Activated CD8-positive, alpha-beta memory T cell treated with anti-CD3 and anti-CD28 coated beads, Interleukin-2, amount 50 U/mL, for 24 hours (primary cell): ENCODE results near the gene CLEC3B.
"Not testable (repeated sequence)": the region's sequence is repeated elsewhere in the genome, so short reads cannot be mapped to it uniquely, and the experiment has no call there.

Experiments used
- DNase-seq: peaks from one replicate; pipeline ENCODE4 v3.0.0-alpha.2; 2020; ENCODE audit errors: extremely low read depth

The CLEC3B gene, protein sequence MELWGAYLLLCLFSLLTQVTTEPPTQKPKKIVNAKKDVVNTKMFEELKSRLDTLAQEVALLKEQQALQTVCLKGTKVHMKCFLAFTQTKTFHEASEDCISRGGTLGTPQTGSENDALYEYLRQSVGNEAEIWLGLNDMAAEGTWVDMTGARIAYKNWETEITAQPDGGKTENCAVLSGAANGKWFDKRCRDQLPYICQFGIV

DNA sequence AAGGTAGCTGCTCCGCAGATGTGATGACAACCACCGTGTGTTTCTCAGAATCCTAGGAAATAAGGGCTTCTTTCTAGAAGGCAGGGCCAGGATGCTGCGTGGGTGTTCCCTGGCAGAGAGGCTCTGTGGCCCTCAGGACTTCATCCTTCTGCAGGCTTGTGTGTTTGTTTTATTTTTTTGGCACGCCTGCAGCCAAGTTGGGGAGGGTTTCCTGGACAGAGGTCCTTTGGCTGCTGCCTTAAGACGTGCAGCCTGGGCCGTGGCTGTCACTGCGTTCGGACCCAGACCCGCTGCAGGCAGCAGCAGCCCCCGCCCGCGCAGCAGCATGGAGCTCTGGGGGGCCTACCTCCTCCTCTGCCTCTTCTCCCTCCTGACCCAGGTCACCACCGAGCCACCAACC lies at the start of gene CLEC3B:
CLEC3B (plus strand) TSS at position 266 of the 400 bp plus-strand sequence; CDS start at position 326, 60 bp downstream.
- DNase-seq = no peak

DNA sequence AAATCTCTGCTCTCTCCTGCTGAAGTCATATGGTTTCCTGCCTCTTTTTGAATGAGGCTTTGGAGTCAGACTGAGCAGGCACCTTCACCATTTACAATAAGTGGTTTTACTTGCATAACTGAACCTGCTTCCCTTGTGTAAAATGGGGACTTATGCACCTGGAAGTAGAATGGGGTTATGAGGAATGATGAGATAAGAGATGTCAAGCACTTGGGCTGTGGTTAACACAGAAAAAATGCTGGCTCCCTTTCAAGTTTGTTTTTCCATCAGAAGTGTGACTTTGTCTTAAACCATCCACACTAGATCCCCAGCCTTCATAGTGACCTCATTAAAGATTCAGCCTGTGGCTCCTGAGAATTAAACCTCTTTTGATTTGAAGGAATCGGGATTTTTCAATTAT lies 44.9 kb upstream of the CLEC3B start:
- DNase-seq = no peak

DNA sequence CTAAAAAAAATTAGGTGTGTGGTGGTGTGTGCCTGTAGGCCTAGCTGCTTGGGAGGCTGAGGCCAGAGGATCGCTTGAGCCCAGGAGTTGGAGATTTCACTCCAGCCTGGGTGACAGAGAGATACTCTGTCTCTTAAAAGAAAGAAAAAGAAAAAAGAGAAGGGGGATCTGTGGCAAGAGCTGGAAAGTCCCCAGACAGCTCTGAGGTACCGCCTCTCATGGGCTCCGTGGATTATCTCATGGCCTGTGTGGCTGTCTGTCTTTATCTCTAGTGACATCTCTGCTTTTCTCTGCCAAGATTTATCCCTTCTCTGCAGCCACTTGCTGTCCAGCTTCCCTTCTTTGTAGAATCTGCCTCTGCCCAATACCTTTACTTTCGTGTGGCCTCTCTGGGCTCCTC lies 44.4 kb upstream of the CLEC3B start:
- DNase-seq = no peak

DNA sequence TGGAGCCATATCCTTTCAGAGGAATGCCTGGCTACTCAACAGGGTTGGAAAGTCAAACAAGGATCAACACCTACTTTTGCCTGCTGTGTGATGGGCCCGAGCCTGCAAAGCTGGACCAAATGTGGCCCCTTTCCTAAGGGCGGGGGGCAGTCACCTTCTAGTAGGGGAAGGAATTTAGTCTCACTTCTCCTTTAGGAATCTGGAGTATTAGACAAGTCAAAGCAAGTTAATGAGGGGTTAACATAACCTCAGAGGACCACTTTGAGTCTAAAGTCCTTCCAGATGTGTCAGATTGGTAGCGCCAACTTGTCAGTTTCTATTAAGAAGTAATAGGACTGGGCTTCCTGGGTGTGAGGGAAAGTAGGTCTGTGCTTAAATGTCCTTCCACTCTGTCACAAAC lies 43.3 kb upstream of the CLEC3B start:
- no peak for DNase-seq

DNA sequence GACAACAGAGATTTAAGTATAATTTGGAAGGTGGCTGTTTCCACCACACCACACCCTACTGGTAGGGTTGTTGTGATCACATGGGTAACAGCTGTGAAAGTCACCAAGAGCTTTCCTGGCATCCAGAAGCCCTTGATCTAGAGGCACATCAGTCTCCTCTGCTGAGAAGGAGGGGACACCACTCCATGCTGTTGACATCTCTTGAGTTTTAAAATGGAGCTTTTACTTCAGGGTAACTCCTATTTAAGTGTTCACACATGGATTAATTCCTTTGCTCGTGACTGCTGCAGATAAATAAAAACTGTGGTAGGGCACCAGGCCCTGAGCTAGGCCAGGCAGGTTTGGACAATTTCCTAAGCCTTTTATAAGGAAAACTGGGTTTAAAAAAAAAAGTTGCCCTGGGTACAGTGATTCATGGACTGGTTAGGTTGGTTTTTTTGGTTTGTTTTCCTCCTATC lies 42.6 kb upstream of the CLEC3B start:
- no peak for DNase-seq

DNA sequence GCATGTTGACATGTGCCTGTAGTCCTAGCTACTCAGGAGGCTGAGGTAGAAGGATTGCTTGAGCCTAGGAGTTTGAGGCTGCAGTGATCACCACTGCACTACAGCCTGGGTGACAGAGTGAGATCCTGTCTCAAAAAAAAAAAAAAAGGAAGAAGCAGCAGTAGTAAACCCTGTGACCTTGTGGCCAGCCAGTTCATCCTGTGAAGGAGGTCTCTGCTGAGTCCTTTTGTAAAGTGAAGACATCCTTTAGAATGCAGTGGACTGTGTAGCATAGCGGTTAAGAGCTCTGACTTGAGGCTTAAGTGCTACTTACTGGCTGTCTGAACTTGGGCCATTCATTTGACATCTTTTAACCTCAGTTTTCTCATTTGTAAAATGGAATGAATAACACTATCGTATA lies 41.8 kb upstream of the CLEC3B start:
- no peak for DNase-seq

DNA sequence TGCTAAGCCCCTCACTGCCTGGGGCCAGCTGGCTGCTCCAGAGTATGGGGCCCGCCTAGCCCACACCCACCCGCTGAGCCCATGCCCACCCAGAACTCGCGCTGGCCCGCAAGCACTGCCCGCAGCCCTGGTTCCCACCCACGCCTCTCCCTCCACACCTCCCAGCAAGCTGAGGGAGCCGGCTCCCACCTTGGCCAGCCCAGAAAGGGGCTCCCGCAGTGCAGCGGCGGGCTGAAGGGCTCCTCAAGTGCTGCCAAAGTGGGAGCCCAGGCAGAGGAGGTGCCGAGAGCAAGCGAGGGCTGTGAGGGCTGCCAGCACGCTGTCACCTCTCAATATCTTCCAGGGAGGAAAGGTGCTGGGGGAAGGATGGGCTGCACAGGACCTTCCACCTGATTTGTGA lies 39.8 kb upstream of the CLEC3B start:
- not testable (repeated sequence) for DNase-seq

DNA sequence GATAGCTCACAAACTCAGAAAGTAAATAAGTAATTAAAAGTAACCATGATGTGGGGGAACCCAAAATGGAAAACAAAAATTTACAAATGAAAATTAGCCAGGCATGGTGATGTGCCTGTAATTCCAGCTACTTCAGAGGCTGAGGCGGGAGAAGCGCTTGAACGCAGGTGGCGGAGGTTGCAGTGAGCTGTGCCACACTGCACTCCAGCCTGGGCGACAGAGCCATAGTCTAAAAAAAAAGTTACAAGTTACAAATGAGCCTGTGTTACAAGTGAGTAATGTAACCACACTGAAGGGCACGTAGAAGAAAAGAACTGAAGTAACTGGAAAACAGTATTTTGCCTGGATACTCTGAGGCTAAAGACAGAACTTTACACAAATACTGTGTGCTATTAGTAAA lies 38.8 kb upstream of the CLEC3B start:
- no peak for DNase-seq

DNA sequence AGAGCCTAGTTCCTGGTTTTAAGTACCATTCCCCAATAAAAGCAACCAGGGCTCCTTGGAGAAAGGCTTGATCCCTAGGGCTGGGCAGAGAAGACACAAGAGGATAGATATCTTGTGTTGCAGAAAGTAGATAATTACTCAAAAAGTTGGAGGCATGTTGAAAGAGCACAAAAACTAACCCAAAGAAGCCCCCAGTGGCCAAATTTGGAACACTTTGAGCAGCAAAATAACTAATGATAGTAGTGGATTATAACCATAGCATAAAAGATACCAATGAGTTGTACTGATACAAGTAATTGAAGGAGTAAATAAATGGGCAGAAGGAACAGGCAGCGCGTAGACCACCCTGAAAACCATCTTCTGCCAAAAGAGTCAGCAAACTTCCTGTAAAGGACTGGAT lies 38.0 kb upstream of the CLEC3B start:
- DNase-seq = no peak

DNA sequence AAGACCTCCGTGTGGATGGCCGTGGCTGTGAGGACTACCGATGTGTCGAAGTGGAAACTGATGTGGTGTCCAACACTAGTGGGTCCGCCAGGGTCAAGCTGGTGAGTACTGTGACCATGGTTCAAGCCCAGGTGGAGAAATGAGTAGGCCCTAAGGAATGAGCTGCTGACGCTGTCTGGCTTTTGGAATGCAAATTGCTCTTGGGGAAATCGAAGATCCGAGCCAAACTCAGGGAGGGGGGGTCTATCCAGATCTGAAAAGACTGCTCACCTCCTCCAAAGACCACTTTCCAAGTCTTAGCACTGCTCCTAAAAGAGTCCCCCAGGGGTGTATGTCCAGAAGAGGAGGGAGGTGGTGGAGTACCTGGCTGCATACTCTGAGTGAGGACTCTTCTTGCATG lies 37.0 kb upstream of the CLEC3B start:
- DNase-seq = no peak

DNA sequence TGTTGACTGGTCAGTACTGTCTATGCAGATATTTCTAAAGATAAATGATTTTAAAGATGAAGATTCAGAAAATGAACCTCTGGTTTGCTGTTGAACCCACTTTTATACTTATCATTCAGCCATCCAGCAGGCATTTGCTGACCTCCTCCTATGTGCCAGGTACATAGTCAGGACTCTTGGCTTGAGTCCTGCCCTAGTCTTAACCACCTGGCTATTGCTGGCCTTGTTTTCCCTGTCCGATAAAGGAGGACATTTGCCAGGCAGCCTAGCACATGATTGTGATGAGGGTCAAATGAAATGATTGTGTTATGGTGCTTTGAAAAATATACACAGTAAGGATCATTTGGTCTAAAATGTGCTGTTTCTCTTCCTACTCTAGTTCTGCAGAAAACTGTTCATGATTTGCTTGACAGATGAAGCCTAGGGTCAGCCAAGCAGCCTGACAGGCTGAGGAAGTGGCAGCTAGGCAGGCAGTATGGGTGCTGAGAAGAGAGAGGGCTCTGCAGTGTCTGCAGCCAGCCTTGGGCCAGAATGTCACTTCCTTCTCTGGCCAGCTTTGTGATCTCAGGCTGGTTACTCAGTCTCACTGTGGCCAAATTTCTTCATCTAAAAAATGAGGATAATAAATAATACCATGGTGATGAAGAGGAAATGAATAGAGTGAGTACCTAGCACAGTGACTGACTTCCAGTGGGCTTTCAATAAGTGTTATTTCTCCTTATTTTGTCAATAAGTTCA lies 36.3 kb upstream of the CLEC3B start:
- no peak for DNase-seq

DNA sequence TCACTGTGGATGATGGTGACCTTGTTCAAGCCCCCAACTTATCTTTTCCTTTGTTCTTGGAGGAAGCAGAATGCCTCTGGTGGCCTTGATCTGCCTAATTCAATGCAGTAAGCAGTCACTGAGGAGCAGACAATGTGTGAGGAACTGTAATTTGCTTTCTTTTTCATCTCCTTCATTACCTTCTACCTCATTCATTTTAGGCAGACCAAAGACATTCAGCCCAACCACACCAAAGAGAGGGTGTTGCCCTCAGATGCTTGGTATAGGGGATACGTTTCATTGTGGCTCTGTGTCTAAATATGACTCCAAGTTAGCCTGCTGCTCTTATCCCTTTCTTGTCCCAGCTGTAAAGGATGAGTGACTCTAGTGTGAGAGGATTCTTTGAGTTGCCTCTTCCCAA lies 34.8 kb upstream of the CLEC3B start:
- no peak for DNase-seq

DNA sequence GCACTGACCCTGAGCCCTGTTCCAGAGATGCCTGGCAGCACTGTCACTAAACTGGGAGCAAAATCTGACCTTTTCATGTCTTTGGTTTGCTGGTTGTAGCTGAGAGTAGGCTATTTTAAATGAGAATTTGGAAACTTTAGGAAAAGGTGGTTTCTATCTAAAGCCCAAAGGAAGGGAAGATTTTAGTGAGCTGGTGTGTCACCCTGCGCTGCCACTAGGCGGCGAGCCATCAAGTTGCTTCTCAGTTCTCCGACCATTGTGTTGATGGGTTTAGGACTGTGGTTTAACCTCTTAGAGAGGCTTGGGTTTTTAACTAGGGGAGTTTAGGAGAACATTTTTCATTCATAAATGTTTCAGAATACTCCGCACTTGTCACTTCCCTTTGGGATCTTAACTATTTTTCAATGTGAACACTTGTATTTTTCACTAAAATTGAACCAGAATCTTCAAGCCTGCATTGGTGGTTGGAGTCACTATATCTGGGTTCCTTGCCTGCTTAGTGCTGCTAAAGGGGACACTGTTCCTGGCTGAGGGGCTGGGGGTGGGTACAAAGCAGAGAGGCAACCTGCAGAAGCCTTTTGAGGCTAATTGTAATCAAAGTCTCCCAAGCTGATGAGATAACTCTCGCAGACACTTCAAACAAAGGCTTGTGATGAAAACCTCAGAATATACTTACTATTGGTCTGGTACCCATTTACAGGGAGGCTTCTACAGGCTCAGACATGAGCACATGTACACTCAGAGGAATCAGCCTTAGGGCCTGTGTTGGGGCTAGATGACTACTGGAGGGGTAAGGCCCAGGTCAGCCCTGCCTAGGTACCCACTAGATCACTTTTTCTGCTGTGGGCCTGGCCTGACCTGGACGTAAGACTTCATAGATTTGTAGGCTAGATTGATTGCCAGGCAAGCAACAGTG lies 33.3 kb upstream of the CLEC3B start:
- no peak for DNase-seq

DNA sequence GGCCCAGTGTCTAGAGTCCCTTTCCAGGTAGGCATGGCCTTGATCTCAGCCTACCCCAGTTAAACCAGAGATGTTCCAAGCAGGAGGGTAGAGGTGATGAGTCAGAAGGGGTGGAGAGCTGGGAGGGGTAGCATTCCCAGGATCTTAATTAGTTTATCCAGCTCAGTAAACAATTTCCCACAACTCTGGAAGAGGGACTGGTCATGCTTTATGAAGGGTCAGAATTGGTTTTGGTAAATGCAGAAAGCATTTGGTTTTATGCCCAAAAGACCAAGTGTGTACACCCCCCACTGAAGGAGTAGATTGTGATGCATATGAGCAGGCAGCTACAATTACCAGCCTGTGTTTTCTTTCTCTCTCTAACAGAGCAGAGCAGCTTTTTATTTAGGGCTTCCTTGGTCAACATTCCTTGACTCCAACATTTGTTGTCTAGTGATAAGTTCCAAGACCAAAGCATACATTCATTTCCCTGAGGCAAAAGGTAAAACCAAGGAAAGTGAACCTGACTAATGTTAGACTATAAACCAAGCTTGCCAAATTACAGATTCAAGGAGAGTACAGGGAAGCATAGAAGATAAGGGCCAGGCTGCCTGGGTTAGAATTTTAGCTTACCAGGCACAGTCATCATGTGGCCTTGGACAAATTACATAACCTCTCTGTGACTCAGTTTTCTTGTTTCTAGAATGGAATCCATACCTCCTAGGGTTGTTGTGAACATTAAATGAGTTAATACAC lies 32.5 kb upstream of the CLEC3B start:
- no peak for DNase-seq

DNA sequence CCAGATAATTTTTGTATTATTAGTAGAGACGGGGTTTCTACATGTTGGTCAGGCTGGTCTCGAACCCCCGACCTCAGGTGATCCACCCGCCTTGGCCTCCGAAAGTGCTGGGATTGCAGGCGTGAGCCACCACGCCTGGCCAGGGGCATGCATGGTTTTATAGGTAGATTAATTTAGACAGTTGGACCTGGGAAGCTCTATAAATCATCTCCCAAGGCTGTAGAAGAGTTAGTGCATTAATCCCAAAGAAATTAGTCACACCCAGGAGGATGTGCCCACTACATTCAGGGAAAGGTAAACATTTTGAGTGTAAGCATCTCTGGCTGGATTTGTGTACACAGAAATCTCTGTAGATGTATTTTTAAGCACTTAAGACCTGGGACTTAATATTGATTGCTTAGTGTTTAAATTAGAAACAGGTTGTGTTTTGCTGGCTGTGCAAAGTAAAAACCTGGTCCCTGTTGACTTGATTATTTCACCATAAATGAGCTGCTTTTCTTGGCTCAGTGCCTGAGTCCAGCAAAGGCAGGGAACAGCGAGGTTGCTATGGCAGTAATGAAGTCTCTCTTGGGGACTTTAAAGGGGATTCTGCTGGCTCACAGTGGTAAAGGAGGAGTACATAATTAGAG lies 30.8 kb upstream of the CLEC3B start:
- DNase-seq = no peak

DNA sequence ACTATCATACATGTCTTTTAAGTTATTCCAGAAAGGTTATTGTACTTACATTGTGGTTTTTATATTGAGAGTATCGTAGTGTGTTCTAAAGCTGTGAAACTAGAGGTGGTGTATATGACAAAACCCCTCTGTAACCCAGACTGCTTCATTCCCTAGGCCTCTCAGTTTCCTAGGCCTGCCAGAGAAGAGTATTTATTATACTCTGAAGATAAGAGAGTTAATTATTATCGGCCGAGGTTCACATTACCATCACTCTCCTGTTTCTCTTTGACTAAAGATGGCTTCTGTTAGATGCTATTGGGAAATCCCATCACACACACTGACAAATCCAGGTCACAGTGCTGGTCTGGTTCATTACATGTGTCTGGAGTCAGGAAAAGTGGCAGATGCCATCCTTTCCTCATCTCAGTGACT lies 29.5 kb upstream of the CLEC3B start:
- DNase-seq = no peak

DNA sequence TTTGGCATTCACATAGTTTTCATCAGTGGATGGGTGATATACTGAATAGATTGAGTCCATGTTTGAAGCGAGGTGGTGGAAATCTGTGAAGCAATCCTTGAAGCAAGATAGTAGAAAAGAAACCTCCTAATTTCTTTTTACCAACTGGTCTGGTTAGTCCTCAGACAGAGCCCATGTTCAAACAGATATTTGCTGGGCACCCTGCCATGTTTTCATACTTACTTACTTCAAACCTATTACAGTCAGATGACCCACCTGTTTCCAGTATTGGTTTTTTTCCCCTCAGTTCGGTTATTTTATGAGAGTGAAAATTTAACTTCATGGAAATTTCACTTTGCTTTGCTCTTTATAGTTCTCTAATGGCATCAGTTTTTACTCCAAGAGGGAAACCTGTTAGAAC lies 26.3 kb upstream of the CLEC3B start:
- no peak for DNase-seq

DNA sequence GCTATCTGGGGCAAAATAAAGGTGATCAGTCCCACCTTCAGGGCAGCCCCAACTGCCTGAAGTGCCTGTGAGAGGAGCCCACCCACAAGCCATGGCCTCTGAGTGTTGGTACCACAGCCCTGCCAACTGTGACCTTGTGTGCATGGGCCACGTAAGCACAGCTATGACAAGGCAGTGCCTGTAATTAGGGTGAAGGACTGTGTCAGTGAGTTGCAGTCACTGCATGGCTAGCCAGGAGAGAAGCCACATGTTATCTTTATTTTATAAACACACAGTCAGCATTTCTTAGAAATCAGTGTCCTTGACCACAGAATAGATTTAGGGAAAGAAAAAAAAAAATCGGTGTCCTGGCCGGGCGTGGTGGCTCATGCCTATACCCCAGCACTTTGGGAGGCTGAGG lies 25.3 kb upstream of the CLEC3B start:
- no peak for DNase-seq

DNA sequence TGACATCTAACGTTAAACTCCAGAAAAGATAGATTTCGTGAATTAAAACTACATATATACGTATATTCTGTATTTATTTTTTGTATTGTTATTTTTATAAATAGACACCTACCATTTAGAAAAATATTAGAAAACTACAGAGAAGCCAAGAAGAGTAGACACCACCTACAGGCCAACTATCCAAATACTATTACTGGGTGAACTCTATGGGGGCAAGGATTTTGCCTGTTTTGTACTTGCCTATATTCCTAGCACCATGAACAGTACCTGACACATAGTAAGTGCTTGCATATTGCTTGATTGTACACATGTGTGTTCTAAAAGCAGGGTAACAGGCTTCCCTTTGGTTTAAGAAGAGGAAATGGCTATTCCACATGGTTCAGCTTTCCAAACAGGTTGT lies 24.4 kb upstream of the CLEC3B start:
- DNase-seq = no peak

DNA sequence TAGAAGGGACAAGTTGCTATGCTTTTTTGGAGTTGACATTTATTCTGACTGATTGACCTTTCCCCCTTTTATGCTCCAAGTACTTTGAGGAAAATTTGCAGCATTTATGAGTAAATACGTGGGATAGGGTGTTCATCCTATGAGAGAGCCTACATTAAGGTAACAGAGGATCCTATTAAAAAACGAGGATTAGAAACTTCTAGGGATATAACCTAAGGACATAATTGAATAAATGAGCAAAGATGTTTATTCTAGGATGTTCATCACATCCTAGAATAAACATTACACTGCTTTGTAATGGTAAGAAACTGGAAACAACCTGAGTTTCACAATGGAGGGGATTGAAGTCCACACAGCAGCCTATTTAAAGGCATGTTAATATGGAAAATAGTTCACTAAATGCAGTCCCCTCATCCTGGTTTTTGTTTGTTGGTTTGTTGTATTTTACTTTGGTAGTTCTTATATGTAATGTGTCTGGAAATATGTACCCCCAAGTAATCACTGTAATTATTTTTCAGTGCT lies 23.9 kb upstream of the CLEC3B start:
- DNase-seq = no peak

DNA sequence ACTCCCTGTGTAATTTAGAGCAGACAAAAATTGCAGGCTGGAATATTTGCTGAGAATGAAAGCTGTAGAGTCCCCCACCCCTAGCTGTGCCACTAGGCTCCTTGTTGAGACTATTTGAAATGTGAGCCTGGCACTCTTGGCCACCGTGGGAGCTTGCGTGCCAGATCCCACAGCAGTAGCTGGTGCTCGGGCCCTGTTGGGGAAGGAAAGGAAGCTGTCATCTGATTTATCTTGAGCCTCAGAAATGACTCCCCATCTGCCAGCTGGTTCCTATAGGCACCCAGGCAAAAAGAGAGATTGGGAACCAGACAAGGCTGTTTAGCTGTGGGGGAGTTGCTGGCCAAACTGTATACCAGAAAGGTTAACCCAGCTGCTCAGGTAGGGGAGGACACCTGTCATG lies 23.4 kb upstream of the CLEC3B start:
- no peak for DNase-seq
